ENCODE results near the gene CELF4. TPM values are rescaled to one million over a fixed set of nuclear protein-coding genes. Genes with fewer than 3 reads are reported as not detected.

Gene CELF4
- total RNA-seq, 1 experiment from 2014 or later: 0.40 TPM

DNA sequence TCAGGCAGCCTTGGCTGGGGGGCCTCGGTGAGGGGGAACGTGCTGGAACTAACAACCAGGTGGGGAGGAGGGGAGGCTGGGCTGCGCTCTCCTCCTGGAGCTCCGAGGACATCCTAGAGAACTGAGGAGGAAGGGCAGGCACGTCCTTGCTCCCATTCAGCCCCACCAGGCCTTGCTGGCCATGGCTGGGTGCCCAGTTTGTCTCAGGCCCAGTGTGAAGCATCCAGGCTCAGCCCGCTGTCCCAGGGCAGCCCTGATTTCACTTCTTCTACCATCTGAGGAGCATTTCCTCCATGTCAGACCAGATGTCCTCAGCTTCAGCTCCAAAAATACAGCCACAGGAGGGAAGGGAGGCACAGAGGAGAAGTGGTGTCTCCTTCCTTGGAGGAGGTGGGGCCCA, 125.4 kb downstream of the CELF4 start:
- BruUV-seq (replicated peaks): no TSS peak
- no peak overlapping the region for H3K9ac ChIP-seq (ENCODE audit: low read length)
- no peaks in the 10 kb centered on the region for H3F3A ChIP-seq (ENCODE audit: low read length, unreplicated experiment)
- no peak overlapping the region for H2AFZ ChIP-seq (ENCODE audit: low read length)
- no peaks in the 10 kb centered on the region for H3K9me2 ChIP-seq (replicated peaks; ENCODE audit: low read length)
- no peak for DNase-seq
- no peak for ATAC-seq
- no peaks in the 10 kb centered on the region for H3K27me3 ChIP-seq (ENCODE audit: low read length)
- H3K27ac ChIP-seq (ENCODE audit: low read length): no peak overlapping the region
- H3K79me2 ChIP-seq (ENCODE audit: low read length): no peaks in the 10 kb centered on the region
- ChIA-PET CTCF (no interaction called here), POLR2A (ENCODE audit: unreplicated experiment) (no interaction called here)
- H4K20me1 ChIP-seq (ENCODE audit: low read length): no peaks in the 10 kb centered on the region
- intact Hi-C loops (cut with micrococcal nuclease): no loop called here
- H3K4me3 ChIP-seq (ENCODE audit: low read length): no peak overlapping the region
- H3K4me1 ChIP-seq (ENCODE audit: insufficient read depth, low read length): no peaks in the 10 kb centered on the region
- no peak overlapping the region for H3K4me2 ChIP-seq (ENCODE audit: low read length)
- TF ChIP-seq EZH2 (IDR thresholded peaks at IDR 0.05; ENCODE audit: low read length, unreplicated experiment) (no peak), EZH2phosphoT487 (IDR thresholded peaks at IDR 0.05; ENCODE audit: borderline replicate concordance, low read length) (no peak)
- TF ChIP-seq, protein P1, sequence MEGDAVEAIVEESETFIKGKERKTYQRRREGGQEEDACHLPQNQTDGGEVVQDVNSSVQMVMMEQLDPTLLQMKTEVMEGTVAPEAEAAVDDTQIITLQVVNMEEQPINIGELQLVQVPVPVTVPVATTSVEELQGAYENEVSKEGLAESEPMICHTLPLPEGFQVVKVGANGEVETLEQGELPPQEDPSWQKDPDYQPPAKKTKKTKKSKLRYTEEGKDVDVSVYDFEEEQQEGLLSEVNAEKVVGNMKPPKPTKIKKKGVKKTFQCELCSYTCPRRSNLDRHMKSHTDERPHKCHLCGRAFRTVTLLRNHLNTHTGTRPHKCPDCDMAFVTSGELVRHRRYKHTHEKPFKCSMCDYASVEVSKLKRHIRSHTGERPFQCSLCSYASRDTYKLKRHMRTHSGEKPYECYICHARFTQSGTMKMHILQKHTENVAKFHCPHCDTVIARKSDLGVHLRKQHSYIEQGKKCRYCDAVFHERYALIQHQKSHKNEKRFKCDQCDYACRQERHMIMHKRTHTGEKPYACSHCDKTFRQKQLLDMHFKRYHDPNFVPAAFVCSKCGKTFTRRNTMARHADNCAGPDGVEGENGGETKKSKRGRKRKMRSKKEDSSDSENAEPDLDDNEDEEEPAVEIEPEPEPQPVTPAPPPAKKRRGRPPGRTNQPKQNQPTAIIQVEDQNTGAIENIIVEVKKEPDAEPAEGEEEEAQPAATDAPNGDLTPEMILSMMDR (conservative IDR thresholded peaks at IDR 0.05; ENCODE audit: low read depth, low read length): no peak
- H3K36me3 ChIP-seq (ENCODE audit: low read depth, low read length): no peaks in the 10 kb centered on the region
- H3K9me3 ChIP-seq (ENCODE audit: low read length): no peaks in the 10 kb centered on the region

DNA sequence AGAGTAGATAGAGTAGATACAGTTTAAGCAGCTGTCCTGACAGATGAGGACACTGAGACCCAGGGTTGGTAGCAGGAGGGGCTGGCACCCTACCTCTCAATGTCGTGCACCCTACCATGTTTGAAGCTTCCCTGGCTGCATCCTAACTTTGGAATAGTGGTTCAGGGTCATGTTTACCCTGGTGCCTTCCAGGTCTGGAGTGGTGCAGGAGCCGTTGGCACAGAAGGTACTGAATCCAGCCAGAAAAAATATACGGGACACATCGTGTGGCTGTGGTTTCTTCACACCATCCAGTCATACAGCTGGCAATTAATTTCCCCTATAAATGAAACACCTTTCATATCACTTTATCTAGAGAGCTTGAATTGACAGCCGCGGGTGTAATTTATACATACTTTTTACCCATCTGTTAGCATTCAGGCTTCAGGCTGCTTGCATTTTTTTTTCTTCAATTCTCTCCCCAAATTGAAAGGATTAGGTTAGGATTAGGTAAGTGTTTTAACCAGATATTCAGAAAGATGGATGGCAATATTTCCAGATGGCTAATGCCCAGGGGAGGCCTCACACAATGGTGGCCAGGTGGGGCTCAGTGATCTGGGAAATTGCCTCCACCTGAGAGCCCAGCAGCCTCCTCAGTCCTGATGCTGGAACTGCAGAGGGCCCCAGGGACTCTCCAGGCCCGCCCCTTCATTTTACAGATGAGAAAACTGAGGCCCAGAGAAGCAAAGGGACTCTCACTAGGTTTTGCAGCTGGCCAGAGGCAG, 127.0 kb downstream of the CELF4 start:
- H3K36me3 ChIP-seq (ENCODE audit: low read depth, low read length): no peaks in the 10 kb centered on the region
- ChIA-PET CTCF (no interaction called here), POLR2A (ENCODE audit: unreplicated experiment) (no interaction called here)
- no peaks in the 10 kb centered on the region for H3K9me3 ChIP-seq (ENCODE audit: low read length)
- no peaks in the 10 kb centered on the region for H4K20me1 ChIP-seq (ENCODE audit: low read length)
- DNase-seq (no peak), ATAC-seq (no peak)
- intact Hi-C loops (cut with micrococcal nuclease): no loop called here
- H3K9me2 ChIP-seq (replicated peaks; ENCODE audit: low read length): no peaks in the 10 kb centered on the region
- no peak overlapping the region for H3K4me3 ChIP-seq (ENCODE audit: low read length)
- no peaks in the 10 kb centered on the region for H3K4me1 ChIP-seq (ENCODE audit: insufficient read depth, low read length)
- H3K9ac ChIP-seq (ENCODE audit: low read length): no peak overlapping the region
- no peak overlapping the region for H3K4me2 ChIP-seq (ENCODE audit: low read length)
- no peak overlapping the region for H2AFZ ChIP-seq (ENCODE audit: low read length)
- no peaks in the 10 kb centered on the region for H3K27me3 ChIP-seq (ENCODE audit: low read length)
- no peak overlapping the region for H3K27ac ChIP-seq (ENCODE audit: low read length)
- H3K79me2 ChIP-seq (ENCODE audit: low read length): no peaks in the 10 kb centered on the region
- no TSS peak for BruUV-seq (replicated peaks)
- TF ChIP-seq, protein P1 (conservative IDR thresholded peaks at IDR 0.05; ENCODE audit: low read depth, low read length): no peak
- no peak for TF ChIP-seq EZH2 (IDR thresholded peaks at IDR 0.05; ENCODE audit: low read length, unreplicated experiment)
- TF ChIP-seq EZH2phosphoT487 (IDR thresholded peaks at IDR 0.05; ENCODE audit: borderline replicate concordance, low read length): no peak
- no peaks in the 10 kb centered on the region for H3F3A ChIP-seq (ENCODE audit: low read length, unreplicated experiment)

DNA sequence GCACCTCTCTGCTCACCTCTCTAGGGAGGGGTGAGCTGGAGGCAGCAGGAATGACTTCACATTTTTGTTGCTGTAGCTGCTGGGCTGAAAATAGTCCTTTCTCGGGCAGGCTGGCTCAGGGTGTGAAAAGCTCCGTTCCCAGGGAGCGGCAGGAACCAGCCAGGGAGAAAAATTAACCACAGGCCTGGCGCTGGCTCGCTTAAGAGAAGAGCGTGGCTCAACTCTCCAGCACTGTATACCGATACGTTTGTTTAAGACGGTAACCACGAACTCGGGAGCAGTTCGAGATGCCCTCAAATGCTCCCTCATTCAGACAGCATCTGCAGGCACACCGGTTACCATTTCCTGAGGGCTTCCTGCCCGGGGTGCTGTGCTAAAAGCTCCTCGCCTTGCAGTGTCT, 129.6 kb downstream of the CELF4 start:
- Histone ChIP-seq H3K4me2 (ENCODE audit: low read length) (no peak overlapping the region), H3K27ac (ENCODE audit: low read length) (no peak overlapping the region), H3K4me3 (ENCODE audit: low read length) (no peak overlapping the region), H3K4me1 (ENCODE audit: insufficient read depth, low read length) (no peaks in the 10 kb centered on the region), H2AFZ (ENCODE audit: low read length) (no peak overlapping the region), H4K20me1 (ENCODE audit: low read length) (no peaks in the 10 kb centered on the region), H3K9ac (ENCODE audit: low read length) (no peak overlapping the region), H3K36me3 (ENCODE audit: low read depth, low read length) (no peaks in the 10 kb centered on the region), H3F3A (ENCODE audit: low read length, unreplicated experiment) (no peaks in the 10 kb centered on the region), H3K27me3 (ENCODE audit: low read length) (no peaks in the 10 kb centered on the region), H3K9me3 (ENCODE audit: low read length) (no peaks in the 10 kb centered on the region), H3K9me2 (replicated peaks; ENCODE audit: low read length) (no peaks in the 10 kb centered on the region), H3K79me2 (ENCODE audit: low read length) (no peaks in the 10 kb centered on the region)
- TF ChIP-seq EZH2 (IDR thresholded peaks at IDR 0.05; ENCODE audit: low read length, unreplicated experiment) (no peak), EZH2phosphoT487 (IDR thresholded peaks at IDR 0.05; ENCODE audit: borderline replicate concordance, low read length) (no peak)
- TF ChIP-seq, protein P1 (conservative IDR thresholded peaks at IDR 0.05; ENCODE audit: low read depth, low read length): no peak
- no TSS peak for BruUV-seq (replicated peaks)
- intact Hi-C loops (cut with micrococcal nuclease): no loop called here
- DNase-seq: no peak
- no peak for ATAC-seq
- CTCF ChIA-PET: no interaction called here
- POLR2A ChIA-PET (ENCODE audit: unreplicated experiment): no interaction called here

Measured in PC-3 (cell line).